CD4-positive, alpha-beta T cell (primary cell): ENCODE measurements around the gene PTGDR2. TPM values are rescaled to one million over a fixed set of nuclear protein-coding genes. Genes with fewer than 3 reads are reported as not detected.

ENCODE experiments used
- ATAC-seq: fragments of 200-7000 bp; cut with Tn5 transposase; one replicate; pipeline ENCODE4 v1.10.0; 2022; ENCODE audit warnings: mild to moderate bottlenecking; ENCODE audit not compliant: poor library complexity
- CTCF ChIA-PET: fragments of 350-600 bp; sonication (Branson Sonifier 250); formaldehyde crosslinking; loops from one replicate; lab custom pipeline; 2021; ENCODE audit warnings: antibody characterized with exemption, inconsistent platforms; lab: Charles Lee
- POLR2A ChIA-PET: fragments of 350-600 bp; sonication (Branson Sonifier 250); formaldehyde crosslinking; loops from one replicate; lab custom pipeline; 2021; ENCODE audit warnings: antibody characterized with exemption, inconsistent platforms; lab: Charles Lee
- DNase-seq, 14 experiments: peaks; one replicate each; pipeline ENCODE4 v3.0.0-alpha.2; 2013 to 2020; ENCODE audit warnings: mixed read lengths in 2 of 14
- H3K27ac ChIP-seq, 2 donors: one replicate each; pipeline versions ENCODE4 v1.5.1 to v1.7.0; 2013; ENCODE audit warnings: low read length in 2 of 2, low read depth in 1 of 2, mild to moderate bottlenecking in 1 of 2
- H3K27me3 ChIP-seq, 2 experiments: 1 replicate in 1 of 2; 2 replicates in 1 of 2; pipeline versions ENCODE4 v1.6.1 to v1.7.0; 2013; ENCODE audit warnings: low read length in 2 of 2, control low read depth in 1 of 2, mild to moderate bottlenecking in 1 of 2, moderate library complexity in 1 of 2; ENCODE audit not compliant: insufficient read depth in 2 of 2, control insufficient read depth in 1 of 2
- H3K36me3 ChIP-seq: one replicate; pipeline ENCODE4 v1.6.1; 2013; ENCODE audit warnings: low read length, control low read depth; ENCODE audit not compliant: insufficient read depth
- H3K4me1 ChIP-seq: one replicate; pipeline ENCODE4 v1.6.1; 2013; ENCODE audit warnings: low read length, control low read depth; ENCODE audit not compliant: insufficient read depth
- H3K4me3 ChIP-seq: one replicate; pipeline ENCODE4 v1.5.1; 2013; ENCODE audit warnings: mild to moderate bottlenecking, low read length, moderate library complexity
- H3K9me3 ChIP-seq, 2 experiments: 1 replicate in 1 of 2; 2 replicates in 1 of 2; pipeline versions ENCODE4 v1.6.1 to v1.7.0; 2013; ENCODE audit warnings: low read length in 2 of 2, mild to moderate bottlenecking in 2 of 2, control low read depth in 1 of 2, moderate library complexity in 1 of 2; ENCODE audit not compliant: control insufficient read depth in 1 of 2, insufficient read depth in 1 of 2
- H3K27ac Mint-ChIP-seq: one replicate; pipeline ENCODE4 v1.8.0; 2020; ENCODE audit warnings: mixed read lengths
- H3K27me3 Mint-ChIP-seq: one replicate; pipeline ENCODE4 v1.8.0; 2021; ENCODE audit warnings: mixed read lengths
- H3K36me3 Mint-ChIP-seq: one replicate; pipeline ENCODE4 v1.8.0; 2021; ENCODE audit warnings: low read depth, mixed read lengths
- H3K4me1 Mint-ChIP-seq: one replicate; pipeline ENCODE4 v1.8.0; 2021; ENCODE audit warnings: low read depth, mixed read lengths
- H3K4me3 Mint-ChIP-seq: one replicate; pipeline ENCODE4 v1.8.0; 2020; ENCODE audit warnings: mild to moderate bottlenecking, mixed read lengths
- H3K9me3 Mint-ChIP-seq: one replicate; pipeline ENCODE4 v1.8.0; 2020; ENCODE audit warnings: mixed read lengths
- CTCF ChIP-seq: fragments of 200-600 bp; IDR thresholded peaks from one replicate; pipeline ENCODE4 v1.8.0; 2022; ENCODE audit warnings: antibody characterized with exemption, mild to moderate bottlenecking
- intact Hi-C, 2 experiments: fragments of 100-400 bp; cut with DNase I in 1 of 2; cut with micrococcal nuclease in 1 of 2; formaldehyde crosslinking; loops; one replicate each; pipeline versions ENCODE4 v1.15.1 to v1.9.0; 2023 to 2025; cut with DNase I, micrococcal nuclease
- total RNA-seq, 174 experiments: library from RNA in 2 of 174; stranded (reverse) in 2 of 174; gene quantifications; one replicate each; pipeline ENCODE4 v1.2.3 and lab custom pipeline; 2021 to 2026

Gene PTGDR2
- total RNA-seq, 2 experiments from 2014 or later = 0.36 TPM

DNA sequence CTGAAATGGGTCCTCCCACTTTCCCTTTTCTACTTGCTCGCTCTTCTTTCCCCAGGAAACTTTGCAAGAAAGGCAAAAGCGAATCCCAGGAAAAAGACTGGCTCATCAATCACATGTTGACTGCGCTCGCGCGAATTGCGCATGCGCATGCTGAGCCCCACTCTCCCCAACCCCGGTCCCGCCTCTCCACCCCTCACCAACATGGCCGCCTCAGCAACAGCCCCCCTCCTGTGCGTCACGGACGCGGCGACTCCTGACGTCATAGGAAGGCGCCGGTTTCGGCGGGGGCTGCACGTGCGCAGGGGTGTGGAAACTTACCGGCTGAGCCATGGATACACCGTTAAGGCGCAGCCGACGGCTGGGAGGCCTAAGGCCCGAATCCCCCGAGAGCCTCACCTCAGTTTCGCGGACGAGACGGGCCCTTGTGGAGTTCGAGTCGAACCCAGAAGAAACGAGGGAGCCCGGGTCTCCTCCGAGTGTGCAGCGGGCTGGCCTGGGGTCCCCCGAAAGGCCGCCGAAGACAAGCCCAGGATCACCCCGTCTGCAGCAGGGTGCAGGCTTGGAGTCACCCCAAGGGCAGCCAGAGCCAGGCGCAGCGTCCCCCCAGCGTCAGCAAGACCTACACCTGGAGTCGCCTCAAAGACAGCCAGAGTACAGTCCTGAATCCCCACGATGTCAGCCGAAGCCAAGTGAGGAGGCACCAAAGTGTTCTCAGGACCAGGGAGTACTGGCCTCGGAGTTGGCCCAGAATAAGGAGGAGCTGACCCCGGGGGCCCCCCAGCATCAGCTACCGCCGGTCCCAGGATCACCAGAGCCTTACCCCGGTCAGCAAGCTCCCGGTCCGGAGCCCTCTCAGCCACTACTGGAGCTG, 13.7 kb downstream of the PTGDR2 start, which contains the start of gene CCDC86:
Gene CCDC86, plus strand, starts transcription at position 317 of the 871 bp plus-strand sequence. Its CDS starts 12 bp downstream, at position 329.
- H3K27ac Mint-ChIP-seq = peak within 1 kb of the TSS; percentile 81
- H3K4me1 ChIP-seq = peaks cover 48% of the 10 kb centered on the region
- POLR2A ChIA-PET = interaction anchor here (0.8 to 1.4 kb wide), 6 partner anchors 13 to 255 kb away, joined by 3 to 7 read pairs (median 3); partner anchors contain the start of genes PRPF19, PTGDR2 and TMEM109
- H3K9me3 ChIP-seq = no peaks in the 10 kb centered on the region
- H3K4me3 Mint-ChIP-seq = peak within 1 kb of the TSS; percentile 78
- peak within 1 kb of the TSS; percentile 61 to 72 for H3K27ac ChIP-seq
- DNase-seq (peak; percentile 96 to 100 (median 98)), ATAC-seq (peak; percentile 96)
- H3K4me1 Mint-ChIP-seq = peaks cover 42% of the 10 kb centered on the region
- CTCF ChIA-PET = interaction anchor here (1.0 kb wide), 1 partner anchor 11 kb away, joined by 3 read pairs; no protein-coding TSS in a partner anchor
- H3K27me3 Mint-ChIP-seq = no peaks in the 10 kb centered on the region
- no peak for TF ChIP-seq CTCF
- no peaks in the 10 kb centered on the region for H3K9me3 Mint-ChIP-seq
- no peaks in the 10 kb centered on the region for H3K36me3 ChIP-seq
- no peaks in the 10 kb centered on the region for H3K27me3 ChIP-seq
- intact Hi-C loops = loop anchor here (2.0 to 5.0 kb wide), 5 partner anchors 63 to 1280 kb away; partner anchors contain the start of genes DDB1 (in 1 of the 2), INCENP (in 1 of the 2), PRPF19 (in 1 of the 2) and TKFC (in 1 of the 2)
- H3K36me3 Mint-ChIP-seq = peaks cover 17% of the 10 kb centered on the region
- peak within 1 kb of the TSS; percentile 99 for H3K4me3 ChIP-seq

DNA sequence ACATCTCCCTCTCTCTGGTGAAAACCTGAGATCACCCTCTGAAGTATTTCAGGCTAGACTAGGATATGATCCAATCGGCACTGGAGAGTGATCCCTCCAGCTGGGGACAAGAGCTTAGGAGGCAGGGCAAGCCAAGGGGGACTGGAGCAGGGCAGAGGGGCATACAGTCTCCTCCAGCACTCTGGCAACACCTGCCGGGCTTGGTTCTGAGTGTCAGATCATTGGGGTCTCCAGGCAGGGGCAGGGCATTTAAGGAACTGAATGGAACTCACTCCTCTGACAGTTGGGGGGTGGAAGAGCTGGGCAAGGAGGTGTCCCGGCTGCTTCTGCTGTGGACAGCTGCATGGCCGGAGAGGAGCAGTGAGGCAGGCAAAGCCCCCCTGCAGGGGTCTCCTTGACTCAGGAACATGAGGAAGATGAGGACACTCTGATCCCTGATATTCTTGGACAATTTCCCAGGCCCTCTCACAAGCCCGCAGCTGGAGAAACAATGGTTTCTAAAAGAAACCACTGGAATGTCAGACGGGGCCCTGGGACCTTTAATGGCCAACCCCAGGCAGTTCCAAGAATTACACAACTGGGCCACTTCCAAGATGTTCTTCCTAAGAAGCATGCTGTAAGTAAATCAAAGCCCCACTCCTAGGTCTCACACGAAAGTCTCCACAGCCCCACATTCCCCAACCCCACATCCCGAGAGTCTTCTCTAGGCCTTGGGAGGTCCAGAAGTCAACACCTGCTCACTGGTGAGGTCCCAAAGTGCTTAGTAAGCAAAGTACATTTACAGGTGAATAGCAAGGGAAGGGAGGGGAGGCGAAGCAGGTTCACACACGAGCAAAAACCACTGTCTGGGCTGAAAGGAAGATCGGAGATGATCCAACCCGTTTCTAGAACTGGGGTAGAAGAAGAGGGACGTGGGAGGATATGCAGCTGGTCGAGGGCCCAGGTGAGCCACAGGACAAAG, 15.0 kb downstream of the PTGDR2 start:
- Histone ChIP-seq H3K9me3 (no peaks in the 10 kb centered on the region), H3K4me1 (peaks cover 51% of the 10 kb centered on the region), H3K27ac (peak overlapping the region in 1 of 2 donors; percentile 65), H3K36me3 (no peaks in the 10 kb centered on the region), H3K4me3 (peak overlapping the region; percentile 99), H3K27me3 (no peaks in the 10 kb centered on the region)
- H3K36me3 Mint-ChIP-seq = peaks cover 17% of the 10 kb centered on the region
- ATAC-seq = no peak
- H3K9me3 Mint-ChIP-seq = no peaks in the 10 kb centered on the region
- no peaks in the 10 kb centered on the region for H3K27me3 Mint-ChIP-seq
- intact Hi-C loops = loop anchor here (2.0 to 5.0 kb wide), 4 partner anchors 67 to 1282 kb away; partner anchors contain the start of genes DDB1 (in 1 of the 2), INCENP (in 1 of the 2), PRPF19 (in 1 of the 2) and TKFC (in 1 of the 2)
- H3K4me1 Mint-ChIP-seq = peaks cover 42% of the 10 kb centered on the region
- H3K4me3 Mint-ChIP-seq = peak overlapping the region; percentile 78
- POLR2A ChIA-PET = no interaction called here
- peak overlapping the region; percentile 81 for H3K27ac Mint-ChIP-seq
- DNase-seq = no peak
- no peak for TF ChIP-seq CTCF
- CTCF ChIA-PET = interaction anchor here (1.0 kb wide), 1 partner anchor 10 kb away, joined by 3 read pairs; no protein-coding TSS in a partner anchor

DNA sequence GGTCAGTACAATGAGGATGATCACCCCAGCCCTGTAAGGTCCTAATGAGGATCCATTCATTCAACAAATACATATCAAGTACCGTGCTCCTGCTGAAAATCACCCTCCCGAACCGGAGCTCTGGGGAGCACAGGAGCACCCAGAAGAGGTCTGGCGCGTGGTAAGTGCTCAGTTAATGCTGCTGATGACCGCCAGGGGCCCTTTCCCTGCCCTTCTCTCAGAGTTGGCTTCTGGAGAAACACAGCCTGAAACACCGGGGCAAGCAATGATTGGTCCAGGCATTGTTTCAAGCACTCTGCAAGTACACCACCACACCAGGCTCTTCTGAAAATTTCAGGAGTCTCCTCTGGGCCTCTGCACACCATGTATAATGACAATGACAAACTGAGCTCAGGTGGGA, 17.6 kb downstream of the PTGDR2 start:
- H3K27ac Mint-ChIP-seq = no peak overlapping the region
- POLR2A ChIA-PET = no interaction called here

More for the DNA sequence above, 17.6 kb downstream of the PTGDR2 start:
- CTCF ChIA-PET = no interaction called here
- intact Hi-C loops = no loop called here
- H3K4me1 Mint-ChIP-seq = peaks cover 18% of the 10 kb centered on the region
- DNase-seq = no peak
- Histone ChIP-seq H3K4me3 (no peak overlapping the region), H3K27ac (no peak overlapping the region), H3K27me3 (peaks cover 0 to under 1% of the 10 kb centered on the region in 2 experiments), H3K4me1 (peaks cover 26% of the 10 kb centered on the region), H3K36me3 (no peaks in the 10 kb centered on the region), H3K9me3 (no peaks in the 10 kb centered on the region)
- H3K9me3 Mint-ChIP-seq = no peaks in the 10 kb centered on the region
- TF ChIP-seq CTCF = no peak
- no peaks in the 10 kb centered on the region for H3K36me3 Mint-ChIP-seq
- no peaks in the 10 kb centered on the region for H3K27me3 Mint-ChIP-seq
- H3K4me3 Mint-ChIP-seq = no peak overlapping the region
- no peak for ATAC-seq
